Mesenchymal stem cell (in vitro differentiated cells and primary cell): Measurements from ENCODE around the gene LY6G5C.

Experiments used
- DNase-seq: peaks from one replicate; pipeline ENCODE4 v3.0.0-alpha.2; 2013
- H2AFZ ChIP-seq: one replicate; pipeline ENCODE4 v1.6.1; 2013; ENCODE audit warnings: low read depth, mild to moderate bottlenecking, control low read depth, inconsistent platforms, low read length, moderate library complexity
- H2AK5ac ChIP-seq: 2 replicates; pipeline ENCODE4 v1.6.1; 2013; ENCODE audit warnings: low read length, moderate library complexity, mild to moderate bottlenecking, inconsistent platforms; ENCODE audit not compliant: severe bottlenecking
- H2BK120ac ChIP-seq: one replicate; pipeline ENCODE4 v1.6.1; 2013; ENCODE audit warnings: low read depth, mild to moderate bottlenecking, inconsistent platforms, low read length, moderate library complexity
- H2BK12ac ChIP-seq, 2 experiments: one replicate each; pipeline ENCODE4 v1.6.1; 2013; ENCODE audit warnings: inconsistent platforms in 2 of 2, low read length in 2 of 2, mild to moderate bottlenecking in 2 of 2, moderate library complexity in 2 of 2, control low read depth in 1 of 2
- H2BK15ac ChIP-seq: one replicate; pipeline ENCODE4 v1.6.1; 2013; ENCODE audit warnings: mild to moderate bottlenecking, low read depth, inconsistent platforms; ENCODE audit not compliant: poor library complexity, severe bottlenecking
- H2BK5ac ChIP-seq: 2 replicates; pipeline ENCODE4 v1.6.1; 2013; ENCODE audit warnings: low read depth, mild to moderate bottlenecking, low read length, control low read depth, inconsistent platforms; ENCODE audit not compliant: poor library complexity, severe bottlenecking
- H3K14ac ChIP-seq, 2 experiments: one replicate each; pipeline ENCODE4 v1.6.1; 2013; ENCODE audit warnings: inconsistent platforms in 2 of 2, low read length in 2 of 2, control low read depth in 1 of 2, mild to moderate bottlenecking in 1 of 2, moderate library complexity in 1 of 2
- H3K18ac ChIP-seq, 2 experiments: one replicate each; pipeline ENCODE4 v1.6.1; 2013; ENCODE audit warnings: inconsistent platforms in 2 of 2, low read length in 2 of 2, control low read depth in 1 of 2, low read depth in 1 of 2, mild to moderate bottlenecking in 1 of 2
- H3K23ac ChIP-seq, 2 experiments: one replicate each; pipeline ENCODE4 v1.6.1; 2013; ENCODE audit warnings: inconsistent platforms in 2 of 2, low read length in 2 of 2, mild to moderate bottlenecking in 2 of 2, moderate library complexity in 2 of 2, control low read depth in 1 of 2
- H3K27ac ChIP-seq: 2 replicates; pipeline ENCODE4 v1.5.1; 2013; ENCODE audit warnings: mild to moderate bottlenecking, moderate library complexity, low read length, control low read depth, inconsistent platforms; ENCODE audit not compliant: poor library complexity, severe bottlenecking
- H3K27me3 ChIP-seq, 2 experiments: 2 replicates each; pipeline versions ENCODE4 v1.6.1 to v1.7.0; 2013; ENCODE audit warnings: low read length in 2 of 2, mild to moderate bottlenecking in 2 of 2, moderate library complexity in 2 of 2, control low read depth in 1 of 2, inconsistent platforms in 1 of 2; ENCODE audit not compliant: control insufficient read depth in 1 of 2, insufficient read depth in 1 of 2
- H3K36me3 ChIP-seq, 2 experiments: 2 replicates each; pipeline versions ENCODE4 v1.6.1 to v1.7.0; 2013; ENCODE audit warnings: low read length in 2 of 2, control low read depth in 1 of 2, inconsistent platforms in 1 of 2, low read depth in 1 of 2, mild to moderate bottlenecking in 1 of 2; ENCODE audit not compliant: insufficient read depth in 2 of 2, control insufficient read depth in 1 of 2
- H3K4ac ChIP-seq, 2 experiments: one replicate each; pipeline ENCODE4 v1.6.1; 2013; ENCODE audit warnings: inconsistent platforms in 2 of 2, low read length in 2 of 2, mild to moderate bottlenecking in 2 of 2, moderate library complexity in 2 of 2, control low read depth in 1 of 2, low read depth in 1 of 2
- H3K4me1 ChIP-seq: 2 replicates; pipeline ENCODE4 v1.6.1; 2013; ENCODE audit warnings: low read depth, low read length, control low read depth; ENCODE audit not compliant: control insufficient read depth, insufficient read depth
- H3K4me2 ChIP-seq: 2 replicates; pipeline ENCODE4 v1.6.1; 2013; ENCODE audit warnings: low read length, mild to moderate bottlenecking, inconsistent platforms; ENCODE audit not compliant: poor library complexity, severe bottlenecking
- H3K4me3 ChIP-seq, 2 experiments: 2 replicates each; pipeline versions ENCODE4 v1.5.1 to v1.7.0; 2013; ENCODE audit warnings: low read length in 2 of 2, mild to moderate bottlenecking in 2 of 2, control low read depth in 1 of 2, low read depth in 1 of 2; ENCODE audit not compliant: insufficient read depth in 1 of 2
- H3K79me1 ChIP-seq: replicated peaks from 2 replicates; pipeline ENCODE4 v1.6.1; 2013; ENCODE audit warnings: mild to moderate bottlenecking, control low read depth, low read length, inconsistent platforms; ENCODE audit not compliant: poor library complexity, severe bottlenecking
- H3K9ac ChIP-seq: 2 replicates; pipeline ENCODE4 v1.7.0; 2013; ENCODE audit warnings: mild to moderate bottlenecking, low read length, moderate library complexity
- H3K9me3 ChIP-seq: 2 replicates; pipeline ENCODE4 v1.7.0; 2013; ENCODE audit warnings: mild to moderate bottlenecking, low read length; ENCODE audit not compliant: control insufficient read depth
- H4K8ac ChIP-seq: one replicate; pipeline ENCODE4 v1.6.1; 2013; ENCODE audit warnings: inconsistent platforms, mild to moderate bottlenecking, low read length, moderate library complexity
- H4K91ac ChIP-seq: one replicate; pipeline ENCODE4 v1.6.1; 2013; ENCODE audit warnings: mild to moderate bottlenecking, low read length, inconsistent platforms
- WGBS: methylation state at CpG from one replicate; pipeline ENCODE4 v1.1.7; 2013; ENCODE audit warnings: mixed read lengths; 5-methylcytosine and 5-hydroxymethylcytosine counted together

LY6G5C gene

DNA sequence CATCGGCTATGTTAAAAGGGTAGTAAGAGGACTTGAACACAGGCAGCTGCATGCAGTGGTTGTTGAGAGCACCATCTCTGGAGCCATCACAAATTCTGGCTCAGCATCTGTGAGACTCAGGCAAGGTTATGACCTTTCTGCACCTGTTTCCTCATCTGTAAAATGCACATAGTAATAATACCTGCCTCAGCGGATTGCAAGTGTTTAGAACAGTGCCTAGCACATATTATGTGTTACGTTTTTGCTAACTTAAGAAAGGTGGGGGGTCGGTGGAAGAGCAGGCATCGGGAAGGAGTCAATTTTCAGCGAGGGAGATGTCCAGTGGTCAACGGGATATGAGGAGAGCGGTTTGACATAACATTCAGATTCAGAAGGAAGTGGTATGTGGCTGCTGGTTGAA lies 2.9 kb downstream of the LY6G5C start:
- Histone ChIP-seq H2AK5ac (no peak overlapping the region), H2BK5ac (no peak overlapping the region), H3K9ac (no peak overlapping the region), H3K4ac (no peak overlapping the region), H4K91ac (no peak overlapping the region), H4K8ac (no peak overlapping the region), H2BK120ac (no peak overlapping the region), H2AFZ (no peak overlapping the region), H3K18ac (no peak overlapping the region), H3K4me1 (peaks cover 12% of the 10 kb centered on the region), H3K4me3 (no peak overlapping the region), H3K79me1 (peaks cover 2% of the 10 kb centered on the region), H3K23ac (no peak overlapping the region), H2BK15ac (no peak overlapping the region), H3K4me2 (no peak overlapping the region), H2BK12ac (no peak overlapping the region), H3K9me3 (no peaks in the 10 kb centered on the region), H3K36me3 (peaks cover 18 to 22% of the 10 kb centered on the region in 2 experiments), H3K14ac (no peak overlapping the region), H3K27me3 (no peaks in the 10 kb centered on the region), H3K27ac (no peak overlapping the region)
- DNase-seq: no peak
- WGBS: 82% methylated on average over 8 of the region's 8 CpGs

DNA sequence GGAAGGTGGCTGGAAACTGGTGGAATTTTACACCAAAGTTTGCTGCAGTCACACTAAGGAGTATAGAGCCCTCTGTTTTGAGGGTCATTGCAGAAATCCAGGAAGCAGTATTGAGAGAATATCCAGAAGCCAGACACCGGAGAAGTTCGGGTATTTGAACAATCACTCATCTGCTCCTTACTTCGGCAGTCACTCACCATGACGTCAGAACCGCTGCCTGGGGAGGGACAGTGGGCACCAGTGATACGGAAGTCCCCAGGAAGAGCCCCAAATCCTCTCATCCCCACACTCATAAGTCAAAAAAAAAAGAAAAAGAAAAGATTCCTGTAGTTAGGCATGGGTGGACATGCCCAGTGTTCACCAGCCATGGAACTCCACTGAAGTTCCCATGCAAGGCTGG lies 4.0 kb downstream of the LY6G5C start:
- no peak overlapping the region for H2BK5ac ChIP-seq
- no peaks in the 10 kb centered on the region for H3K9me3 ChIP-seq
- H3K79me1 ChIP-seq: peaks cover 5% of the 10 kb centered on the region
- no peak overlapping the region for H3K27ac ChIP-seq
- no peak overlapping the region for H3K14ac ChIP-seq
- H4K8ac ChIP-seq: no peak overlapping the region
- H2AFZ ChIP-seq: no peak overlapping the region
- H3K4ac ChIP-seq: no peak overlapping the region
- H2BK15ac ChIP-seq: no peak overlapping the region
- H3K23ac ChIP-seq: no peak overlapping the region
- peaks cover 25 to 33% of the 10 kb centered on the region in 2 experiments for H3K36me3 ChIP-seq
- no peak overlapping the region for H3K18ac ChIP-seq
- no peak overlapping the region for H2BK12ac ChIP-seq
- no peak overlapping the region for H2AK5ac ChIP-seq
- H3K4me2 ChIP-seq: no peak overlapping the region
- no peak for DNase-seq
- WGBS: 73% methylated on average over 3 of the region's 6 CpGs
- H4K91ac ChIP-seq: no peak overlapping the region
- H3K9ac ChIP-seq: no peak overlapping the region
- H3K4me3 ChIP-seq: no peak overlapping the region
- H3K27me3 ChIP-seq: no peaks in the 10 kb centered on the region
- H2BK120ac ChIP-seq: no peak overlapping the region
- peaks cover 11% of the 10 kb centered on the region for H3K4me1 ChIP-seq

DNA sequence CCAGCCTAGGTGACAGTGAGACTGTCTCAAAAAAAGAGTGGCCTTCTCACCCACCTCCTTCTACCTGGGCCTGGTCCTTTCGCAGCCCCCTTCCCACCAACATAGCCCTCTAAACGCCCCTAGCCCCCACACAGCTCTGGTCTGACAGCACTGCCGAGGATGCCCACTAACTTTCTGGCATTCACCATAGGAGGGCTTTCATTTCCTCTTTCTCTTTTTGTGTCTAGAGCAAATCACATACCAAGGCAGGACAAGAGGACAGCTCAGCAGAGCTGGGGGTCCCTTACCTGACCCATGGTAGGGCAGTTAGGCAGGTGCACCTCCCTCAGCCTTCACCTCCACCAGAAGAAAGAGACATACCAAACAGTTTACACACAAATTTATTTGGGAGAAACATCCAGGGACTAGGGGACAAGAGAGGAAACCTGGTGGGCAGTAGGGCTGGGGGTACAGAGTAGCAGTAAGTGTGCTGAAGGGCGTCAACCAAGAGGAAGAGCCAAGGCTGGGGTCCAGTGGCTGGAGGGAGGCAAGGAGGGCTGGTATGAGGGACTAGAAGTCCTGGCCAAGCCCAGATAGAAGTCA lies 4.5 kb downstream of the LY6G5C start:
- H2AFZ ChIP-seq: no peak overlapping the region
- no peak overlapping the region for H3K18ac ChIP-seq
- 88% methylated on average over 4 of the region's 4 CpGs for WGBS

DNA sequence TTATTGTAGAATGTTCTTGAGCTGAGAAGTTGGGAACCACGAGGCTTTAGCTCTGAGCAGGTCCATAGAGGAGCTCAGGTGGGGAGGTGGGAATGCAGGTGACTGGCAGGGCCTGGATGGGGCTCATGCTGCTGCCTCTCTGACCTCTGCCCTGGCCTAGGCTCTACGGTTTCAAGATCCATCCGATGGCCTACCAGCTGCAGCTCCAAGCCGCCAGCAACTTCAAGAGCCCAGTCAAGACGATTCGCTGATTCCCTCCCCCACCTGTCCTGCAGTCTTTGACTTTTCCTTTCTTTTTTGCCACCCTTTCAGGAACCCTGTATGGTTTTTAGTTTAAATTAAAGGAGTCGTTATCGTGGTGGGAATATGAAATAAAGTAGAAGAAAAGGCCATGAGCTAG lies 11.2 kb downstream of the LY6G5C start, which contains the start of gene LY6G5B:
Gene LY6G5B (plus strand): TSS at position 301 of the 400 bp plus-strand sequence. CDS start 975 bp downstream, outside the sequence.
- no peaks in the 10 kb centered on the region for H3K27me3 ChIP-seq
- 88% methylated on average over 8 of the region's 8 CpGs for WGBS
- no peak within 1 kb of the TSS for H4K8ac ChIP-seq
- no peak within 1 kb of the TSS for H3K14ac ChIP-seq
- H2BK12ac ChIP-seq: no peak within 1 kb of the TSS
- no peak within 1 kb of the TSS for H3K9ac ChIP-seq
- H4K91ac ChIP-seq: no peak within 1 kb of the TSS
- no peak within 1 kb of the TSS for H3K4me3 ChIP-seq
- H3K36me3 ChIP-seq: peaks cover 68 to 75% of the 10 kb centered on the region in 2 experiments
- no peak within 1 kb of the TSS for H3K18ac ChIP-seq
- H2AFZ ChIP-seq: no peak within 1 kb of the TSS
- no peak within 1 kb of the TSS for H3K23ac ChIP-seq
- no peak within 1 kb of the TSS for H3K4me2 ChIP-seq
- H3K4me1 ChIP-seq: peaks cover 4% of the 10 kb centered on the region
- DNase-seq: no peak
- no peak within 1 kb of the TSS for H2BK5ac ChIP-seq
- H3K79me1 ChIP-seq: peaks cover 35% of the 10 kb centered on the region
- no peak within 1 kb of the TSS for H2BK120ac ChIP-seq
- no peak within 1 kb of the TSS for H2AK5ac ChIP-seq
- no peak within 1 kb of the TSS for H3K27ac ChIP-seq
- no peak within 1 kb of the TSS for H2BK15ac ChIP-seq
- H3K4ac ChIP-seq: no peak within 1 kb of the TSS
- no peaks in the 10 kb centered on the region for H3K9me3 ChIP-seq

More for the DNA sequence above, 4.5 kb downstream of the LY6G5C start:
- Histone ChIP-seq H3K23ac (no peak overlapping the region), H2AK5ac (no peak overlapping the region), H3K9ac (no peak overlapping the region), H3K4me3 (no peak overlapping the region), H3K9me3 (no peaks in the 10 kb centered on the region), H3K79me1 (peaks cover 8% of the 10 kb centered on the region), H3K4me1 (peaks cover 6% of the 10 kb centered on the region), H3K27ac (no peak overlapping the region), H3K4me2 (no peak overlapping the region), H3K14ac (no peak overlapping the region), H4K8ac (no peak overlapping the region), H3K36me3 (peaks cover 30 to 38% of the 10 kb centered on the region in 2 experiments), H2BK12ac (no peak overlapping the region), H2BK15ac (no peak overlapping the region), H3K4ac (no peak overlapping the region), H2BK5ac (no peak overlapping the region), H3K27me3 (no peaks in the 10 kb centered on the region), H2BK120ac (no peak overlapping the region), H4K91ac (no peak overlapping the region)
- no peak for DNase-seq
